Measurements from ENCODE around the gene ESR1. TPM values are rescaled to one million over a fixed set of nuclear protein-coding genes. Genes with fewer than 3 reads are reported as not detected.
"Not testable (repeated sequence)": the region's sequence is repeated elsewhere in the genome, so short reads cannot be mapped to it uniquely, and the experiment has no call there.

The ESR1 gene
- total RNA-seq, 1 donor from 2014 or later = 1.9 TPM

DNA sequence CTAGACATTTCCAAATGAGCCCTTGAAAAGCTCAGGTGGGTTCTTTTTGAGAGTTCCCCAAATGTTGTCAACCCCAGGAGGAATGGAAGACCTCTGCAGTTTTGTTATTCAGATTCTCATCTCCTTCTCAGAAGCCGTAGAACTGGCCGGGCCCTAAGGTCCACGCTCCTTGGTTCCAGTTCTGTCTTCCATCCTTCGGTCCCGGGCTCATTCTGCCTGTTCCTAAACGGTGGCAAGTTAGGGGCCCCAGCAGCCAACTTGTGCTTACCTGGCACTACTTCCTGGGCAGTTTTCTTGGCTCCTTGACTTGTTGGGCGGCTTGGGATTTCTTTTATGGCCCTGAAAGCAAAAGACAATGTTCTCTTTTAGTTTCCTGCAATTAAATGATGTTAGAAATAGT is 6.4 kb downstream of the ESR1 start:
- no peak for DNase-seq (ENCODE audit: low spot score)

DNA sequence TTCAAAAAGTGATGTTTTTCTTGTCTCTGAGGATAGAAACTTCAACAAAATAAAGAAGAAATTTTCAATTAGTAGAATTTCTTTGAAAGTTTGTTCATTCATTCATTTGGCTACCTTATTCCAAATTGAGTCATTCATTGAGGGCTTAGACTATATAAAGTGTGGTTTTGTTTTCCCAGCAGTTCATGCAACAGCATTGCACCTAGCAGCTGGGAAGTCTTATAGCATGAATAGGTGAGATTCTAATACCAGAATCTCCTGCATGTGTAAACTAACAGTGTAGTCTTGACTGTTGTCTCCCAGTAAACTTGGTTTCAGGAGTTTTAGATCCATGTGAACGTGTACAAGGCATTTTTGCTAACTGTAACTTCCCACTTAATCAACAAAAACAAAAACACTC is 7.1 kb downstream of the ESR1 start:
- DNase-seq (ENCODE audit: low spot score) = no peak

DNA sequence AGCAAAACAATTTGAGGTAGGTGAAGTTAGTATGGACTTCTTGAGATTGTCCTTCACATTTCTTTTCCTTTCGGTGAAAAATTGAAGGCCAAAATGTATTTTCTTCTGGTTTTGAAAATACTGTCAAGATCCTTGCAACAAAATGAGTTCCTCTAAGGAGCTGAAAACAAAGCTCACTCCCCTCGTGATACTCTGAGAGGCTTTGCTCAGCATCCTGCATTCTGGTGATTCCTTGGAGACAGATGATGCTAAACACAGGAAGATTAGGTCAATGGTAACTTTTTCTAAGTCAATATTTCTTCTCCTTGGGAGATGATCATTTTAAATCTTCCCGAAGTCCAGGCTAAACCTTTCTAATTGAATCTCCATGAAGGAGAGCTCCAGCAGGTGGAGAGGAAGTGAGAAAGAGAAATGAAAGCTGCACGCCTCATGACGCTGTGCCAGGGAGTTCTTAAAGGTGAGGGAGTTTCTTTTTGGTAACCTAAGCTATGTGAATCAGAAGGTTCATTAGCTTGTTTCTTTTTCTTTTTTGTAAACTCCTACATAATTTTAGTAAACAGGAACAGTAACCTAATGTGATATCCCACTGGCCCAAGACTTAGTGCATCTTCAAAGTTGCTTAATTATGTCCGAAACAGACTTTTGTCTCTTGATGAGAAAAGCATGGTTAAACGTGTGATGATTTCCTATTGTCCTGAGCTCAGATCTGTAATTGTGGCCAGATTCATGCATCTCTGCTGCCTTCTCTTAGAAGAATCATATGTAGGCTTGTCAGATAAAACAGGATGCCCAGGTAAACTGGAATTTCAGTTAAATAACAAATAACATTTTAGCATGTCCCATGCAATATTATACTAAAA is 15.0 kb downstream of the ESR1 start:
- no peak for DNase-seq (ENCODE audit: low spot score)

DNA sequence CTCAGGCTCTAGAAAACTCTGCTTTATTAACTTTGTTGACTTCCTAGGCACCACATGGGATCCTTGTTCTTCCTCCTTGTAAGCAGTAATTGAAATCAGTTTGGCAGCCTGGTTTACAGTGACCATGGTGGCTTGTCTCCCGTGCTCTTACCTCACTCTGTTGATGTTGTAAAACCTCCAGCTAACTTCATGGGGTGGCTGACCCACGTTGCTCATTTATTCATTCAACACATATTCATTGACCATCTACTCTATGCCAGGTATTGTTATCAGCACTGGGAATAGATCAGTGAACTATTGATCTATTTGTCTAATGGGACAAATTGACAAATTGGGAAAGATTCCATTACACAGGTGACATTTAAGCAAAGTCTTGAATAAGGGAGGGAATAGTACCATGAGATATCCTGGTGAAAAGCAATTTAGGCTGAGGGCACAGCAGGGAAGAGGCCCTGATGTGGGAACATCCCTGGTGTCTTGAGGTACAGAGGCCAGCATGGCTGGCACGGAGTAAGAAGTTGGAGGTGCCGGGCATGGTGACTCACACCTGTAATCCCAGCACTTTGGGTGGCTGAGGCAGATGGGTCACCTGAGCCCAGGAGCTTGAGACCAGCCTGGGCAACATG is 19.1 kb downstream of the ESR1 start:
- DNase-seq (ENCODE audit: low spot score) = no peak

DNA sequence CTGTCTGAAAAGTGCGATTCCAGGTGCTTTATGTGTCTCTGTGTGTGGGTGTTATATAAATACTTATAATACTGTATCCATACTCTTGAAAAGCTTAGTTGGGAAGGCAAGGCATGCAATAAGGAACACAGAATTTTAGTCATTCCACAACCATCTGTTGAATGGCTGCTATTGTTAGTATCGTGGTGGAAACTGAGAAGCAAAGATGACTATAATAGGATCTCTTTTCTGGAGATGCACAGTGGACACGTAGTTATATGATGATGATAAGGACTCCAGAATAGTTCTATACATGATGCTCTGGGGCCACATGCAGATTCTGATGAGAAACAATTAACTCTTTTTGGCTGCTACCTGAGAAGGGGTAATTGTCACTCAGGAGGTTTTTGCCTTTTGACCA is 25.2 kb downstream of the ESR1 start:
- DNase-seq (ENCODE audit: low spot score) = no peak

DNA sequence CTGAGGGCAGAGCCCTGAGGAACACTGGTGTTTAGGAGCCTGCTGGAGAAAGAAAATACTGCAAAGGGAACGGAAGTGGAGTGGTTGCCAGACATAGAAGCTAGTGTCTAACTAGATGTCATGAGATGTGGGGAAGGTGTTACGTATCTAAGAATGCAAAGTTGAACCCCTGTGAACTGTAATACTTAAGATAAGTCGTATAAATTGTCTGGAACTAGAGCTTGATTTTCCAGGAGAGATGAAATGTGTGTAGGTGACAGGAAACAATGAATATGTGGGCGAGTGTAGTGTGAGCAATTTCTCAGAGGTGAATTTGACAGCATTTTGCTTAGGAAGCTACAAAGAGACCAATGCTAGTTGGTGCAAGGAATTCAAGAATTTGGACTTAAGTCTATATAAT is 27.9 kb downstream of the ESR1 start:
- DNase-seq (ENCODE audit: low spot score) = no peak

DNA sequence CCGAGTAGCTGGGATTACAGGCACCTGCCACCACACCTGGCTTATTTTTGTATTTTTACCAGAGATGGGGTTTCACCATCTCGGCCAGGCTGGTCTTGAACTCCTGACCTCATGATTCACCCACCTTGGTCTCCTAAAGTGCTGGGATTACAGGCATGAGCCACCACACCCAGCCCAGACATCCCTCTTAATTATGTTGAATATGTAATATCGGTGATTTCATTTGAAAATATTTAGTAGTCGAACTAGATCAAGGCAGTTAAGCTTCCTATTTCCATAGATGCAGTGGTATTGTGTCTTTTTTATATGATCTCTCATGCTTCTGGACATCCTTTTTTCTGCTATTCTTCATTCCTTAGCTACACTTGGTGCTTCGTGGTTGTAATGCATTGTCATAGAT is 29.7 kb downstream of the ESR1 start:
- DNase-seq (ENCODE audit: low spot score) = no peak

DNA sequence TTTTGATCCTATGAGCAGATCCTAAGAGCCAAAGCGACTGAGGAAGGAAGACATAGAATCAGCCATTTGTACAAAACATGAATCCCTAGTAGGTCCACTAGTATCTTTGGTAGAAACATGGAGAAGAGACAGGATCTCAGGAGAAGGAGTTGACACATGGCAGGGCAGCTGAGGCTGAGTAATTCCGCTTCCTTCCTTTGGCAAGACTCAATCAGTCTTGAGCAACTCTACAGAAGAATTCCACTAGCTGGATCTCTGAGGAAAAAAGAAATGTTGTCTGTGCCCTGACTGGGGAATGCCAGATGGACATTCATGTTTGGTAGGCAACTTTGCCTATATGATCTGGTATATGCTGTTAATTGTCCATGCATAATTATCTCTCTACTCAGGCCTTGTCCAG is 35.3 kb downstream of the ESR1 start:
- no peak for DNase-seq (ENCODE audit: low spot score)

DNA sequence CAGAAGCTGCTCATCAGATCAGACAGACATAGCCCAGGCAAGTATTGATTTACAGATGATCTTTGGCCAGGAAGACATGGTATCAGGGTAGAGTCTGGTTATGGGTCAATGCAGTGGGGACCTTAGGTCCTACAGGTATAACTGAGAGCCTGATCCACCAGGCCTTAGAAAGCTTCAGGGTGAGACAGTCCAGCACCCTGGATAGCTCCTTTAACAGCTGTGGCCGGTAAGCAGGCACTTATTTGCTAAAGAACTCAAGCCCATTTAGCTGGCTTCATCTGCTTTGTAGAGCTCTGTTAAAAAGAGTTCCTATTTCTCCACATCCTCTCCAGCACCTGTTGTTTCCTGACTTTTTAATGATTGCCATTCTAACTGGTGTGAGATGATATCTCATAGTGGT is 39.6 kb downstream of the ESR1 start:
- DNase-seq (ENCODE audit: low spot score) = no peak

DNA sequence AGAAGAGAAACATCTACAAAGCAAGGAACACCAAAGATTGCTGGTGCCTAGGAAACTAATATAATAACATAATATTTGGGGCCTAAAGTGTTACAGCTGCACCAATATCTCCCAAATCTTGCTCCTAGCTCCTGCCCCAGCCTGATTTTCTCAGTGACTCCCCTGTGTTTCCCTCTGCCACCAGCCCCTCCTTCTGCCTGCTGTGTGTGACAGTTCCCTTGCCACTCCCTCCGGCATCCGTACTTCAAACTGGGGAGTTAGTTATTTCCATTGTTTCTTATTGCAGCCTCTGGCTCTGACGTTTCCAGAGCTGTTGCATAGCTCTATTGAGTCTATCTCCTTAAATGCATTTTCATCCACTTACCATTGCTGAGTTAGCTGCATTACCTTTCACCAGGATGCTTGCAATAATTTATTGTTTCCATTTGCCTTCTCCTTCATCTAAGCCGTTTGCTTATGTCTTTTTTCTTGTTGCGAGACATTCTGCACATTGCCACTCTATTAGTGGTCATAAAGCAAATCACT is 43.1 kb downstream of the ESR1 start:
- DNase-seq (ENCODE audit: low spot score) = no peak

DNA sequence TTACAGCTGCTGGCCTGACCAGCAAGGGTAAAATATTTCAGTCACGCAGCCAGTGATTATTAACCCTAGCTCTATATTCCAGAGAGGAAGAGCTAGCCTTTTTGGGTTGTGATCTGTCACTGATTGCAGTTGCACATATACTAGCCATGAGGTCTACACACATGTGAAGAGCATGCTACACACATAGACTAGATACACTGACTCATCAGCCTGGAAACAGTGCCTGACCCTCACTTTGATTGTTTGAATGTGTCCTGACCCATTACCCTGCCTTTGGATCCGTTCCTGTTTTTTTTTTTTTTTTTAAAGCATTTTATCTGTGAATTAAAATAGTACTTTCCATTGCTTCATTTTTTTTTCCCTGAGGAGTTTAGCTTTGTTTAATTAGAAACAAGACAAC is 50.8 kb downstream of the ESR1 start:
- DNase-seq (ENCODE audit: low spot score) = no peak

DNA sequence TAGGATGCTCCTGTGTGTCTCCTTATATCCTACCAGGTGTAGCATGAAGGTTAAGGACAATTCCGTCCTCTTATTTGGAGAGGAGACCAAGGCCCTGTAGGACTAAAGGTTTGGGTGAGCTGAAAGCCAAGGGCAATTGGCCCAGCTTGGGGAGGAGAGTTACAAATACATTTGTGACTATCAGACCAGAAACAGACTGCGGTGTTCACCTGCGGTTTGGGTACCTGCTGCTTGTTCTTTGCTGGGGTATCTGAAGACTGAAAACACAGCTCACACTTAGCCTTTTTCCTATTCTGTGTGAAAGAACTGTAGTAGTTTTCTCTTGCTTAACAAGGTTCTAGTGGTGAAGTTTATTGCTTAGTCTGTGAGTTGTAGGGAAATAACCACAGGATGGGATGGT is 55.0 kb downstream of the ESR1 start:
- no peak for DNase-seq (ENCODE audit: low spot score)

DNA sequence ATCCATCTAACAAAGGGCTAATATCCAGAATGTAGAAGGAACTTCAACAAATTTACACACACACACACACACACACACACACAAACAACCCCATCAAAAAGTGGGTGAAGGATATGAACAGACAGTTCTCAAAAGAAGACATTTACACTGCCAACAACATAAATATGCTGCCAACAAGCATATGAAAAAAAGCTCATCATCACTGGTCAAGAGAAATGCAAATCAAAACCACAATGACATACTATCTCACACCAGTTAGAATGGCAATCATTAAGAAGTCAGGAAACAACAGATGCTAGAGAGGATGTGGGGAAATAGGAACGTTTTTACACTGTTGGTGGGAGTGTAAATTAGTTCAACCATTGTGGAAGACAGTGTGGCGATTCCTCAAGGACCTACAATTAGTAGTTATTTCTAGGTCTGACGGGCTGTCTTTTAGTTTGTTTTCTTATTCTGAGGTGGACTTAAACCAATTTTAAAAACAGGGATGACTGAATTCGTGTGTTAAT is 59.9 kb downstream of the ESR1 start:
- not testable (repeated sequence) for DNase-seq (ENCODE audit: low spot score)

DNA sequence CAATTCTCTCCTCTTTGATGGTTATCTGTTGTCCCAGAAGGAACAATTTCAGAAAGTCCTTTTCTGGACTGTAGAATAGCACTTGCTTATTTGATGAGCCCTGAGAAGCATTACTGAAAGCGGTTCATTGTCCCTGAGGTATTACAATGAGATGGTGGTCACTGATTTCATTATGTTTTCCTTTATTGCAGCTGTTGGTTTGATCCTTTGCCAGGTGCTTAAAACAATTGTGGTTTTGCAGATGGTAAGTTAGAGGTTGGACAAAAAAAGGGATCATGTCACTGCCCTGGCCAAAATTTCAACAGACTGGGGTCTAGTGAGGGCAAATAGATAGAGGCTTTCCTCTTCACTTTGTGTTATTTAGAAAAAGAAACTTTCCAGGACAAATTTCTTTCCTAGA is 61.9 kb downstream of the ESR1 start:
- no peak for DNase-seq (ENCODE audit: low spot score)

DNA sequence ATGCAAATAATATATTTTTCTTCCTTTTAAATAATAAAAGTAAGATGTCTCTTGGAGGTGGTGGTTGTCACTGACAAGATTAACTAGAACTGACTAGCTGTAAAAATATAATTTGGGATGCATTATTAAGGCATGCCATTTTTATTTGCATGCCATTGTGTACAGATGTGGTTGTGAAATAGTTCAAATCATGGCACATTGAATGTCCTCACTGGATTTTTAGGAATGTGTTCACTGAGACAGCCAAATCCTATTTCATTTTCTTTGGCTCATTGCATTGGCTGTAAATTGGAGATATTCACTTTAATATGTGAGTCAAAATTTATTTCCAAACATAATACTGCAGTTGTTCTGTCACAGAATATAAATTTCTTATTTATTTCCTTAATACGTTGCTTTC is 62.3 kb downstream of the ESR1 start:
- DNase-seq (ENCODE audit: low spot score) = no peak

DNA sequence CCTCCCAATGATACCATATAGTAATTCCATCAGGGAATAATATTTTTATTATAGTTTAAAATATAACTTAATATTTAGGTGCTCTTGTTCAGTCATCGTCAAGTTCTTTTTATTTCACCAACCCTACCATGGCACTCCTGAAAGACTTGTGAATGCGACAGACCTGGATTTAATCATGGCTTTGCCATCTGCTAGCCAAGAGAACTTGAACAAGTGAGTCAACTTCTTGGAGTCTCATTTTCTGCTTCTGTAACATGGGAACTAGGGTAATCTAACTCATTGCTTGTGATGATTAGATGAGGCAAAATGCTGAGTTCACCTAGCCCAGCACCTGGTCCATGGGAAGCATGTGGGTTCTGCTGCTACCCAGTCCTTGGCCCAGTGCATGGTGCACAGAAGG is 62.9 kb downstream of the ESR1 start:
- no peak for DNase-seq (ENCODE audit: low spot score)

DNA sequence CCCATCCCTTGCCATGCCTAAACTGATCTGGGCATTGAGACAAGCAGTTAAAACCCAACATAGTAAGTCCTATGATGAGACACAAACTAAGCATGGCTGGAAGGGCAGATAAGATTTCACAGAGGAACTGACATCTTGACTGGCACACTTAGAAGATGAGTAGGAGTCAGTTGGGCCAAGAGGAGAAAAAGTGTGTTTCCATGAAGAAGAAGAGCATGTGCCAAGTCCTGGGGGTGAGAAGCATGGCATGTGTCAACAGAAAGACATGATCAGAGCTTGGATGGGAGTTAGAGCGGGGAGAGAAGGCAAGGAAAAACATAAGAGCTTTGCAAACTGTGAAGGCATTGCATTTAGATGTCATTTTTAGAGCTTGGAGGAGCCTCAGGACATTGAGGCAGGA is 68.0 kb downstream of the ESR1 start:
- DNase-seq (ENCODE audit: low spot score) = no peak

DNA sequence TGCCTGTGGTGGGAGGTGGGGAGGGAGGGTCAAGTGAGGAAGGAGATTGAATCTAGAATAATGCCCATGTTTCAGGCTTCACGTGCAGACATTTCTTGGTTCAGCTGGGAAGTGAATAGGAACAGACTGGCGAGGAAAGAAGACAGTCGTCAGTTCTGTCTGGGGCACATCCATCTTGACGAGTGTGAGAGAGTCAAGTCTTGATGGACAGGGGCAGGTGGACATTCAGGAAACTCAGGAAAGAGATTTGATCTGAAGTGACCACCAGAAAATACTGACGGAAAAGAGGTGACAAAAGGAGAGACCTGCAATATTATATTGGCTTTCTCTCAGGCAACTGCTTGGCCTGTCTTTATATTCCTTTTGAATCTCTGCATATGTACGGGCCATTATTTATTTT is 68.6 kb downstream of the ESR1 start:
- DNase-seq (ENCODE audit: low spot score) = no peak

DNA sequence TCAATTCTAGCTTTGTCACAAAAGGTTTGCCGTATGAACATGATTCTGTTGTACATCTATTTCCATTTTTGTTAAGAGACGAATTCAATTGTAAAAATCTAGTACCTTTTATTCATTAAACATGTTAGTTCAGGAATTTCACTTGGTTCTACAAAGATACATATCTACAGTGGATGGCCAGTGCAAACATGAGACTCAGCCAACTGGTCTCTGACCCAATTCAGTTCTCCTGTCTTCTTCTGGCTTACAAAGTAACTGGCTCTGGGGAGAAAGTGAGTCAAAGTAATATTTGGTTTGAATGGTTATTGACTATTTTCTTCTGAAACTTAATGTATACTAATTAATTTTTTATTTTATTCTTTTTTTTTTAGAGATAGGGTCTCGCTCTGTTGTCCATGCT is 70.0 kb downstream of the ESR1 start:
- no peak for DNase-seq (ENCODE audit: low spot score)

DNA sequence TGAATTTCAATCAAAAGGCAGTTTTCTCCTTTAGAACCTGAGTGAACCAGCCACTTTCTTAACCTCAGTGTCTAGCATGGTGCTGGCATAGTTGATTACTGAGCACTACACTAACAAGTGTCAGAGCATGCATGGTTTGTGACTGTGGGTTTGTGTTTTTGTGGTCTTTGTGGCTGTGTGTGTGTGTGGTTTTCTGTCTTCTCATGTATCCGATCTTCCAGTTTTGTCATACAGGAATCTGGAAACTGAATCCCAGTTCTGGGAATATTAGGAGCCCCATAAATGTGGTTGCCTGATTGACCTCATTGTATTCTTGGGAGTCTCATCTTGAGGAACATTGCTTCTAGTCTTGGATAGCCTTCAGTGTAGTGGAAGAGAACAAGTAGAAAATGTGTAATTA is 73.7 kb downstream of the ESR1 start:
- no peak for DNase-seq (ENCODE audit: low spot score)

DNA sequence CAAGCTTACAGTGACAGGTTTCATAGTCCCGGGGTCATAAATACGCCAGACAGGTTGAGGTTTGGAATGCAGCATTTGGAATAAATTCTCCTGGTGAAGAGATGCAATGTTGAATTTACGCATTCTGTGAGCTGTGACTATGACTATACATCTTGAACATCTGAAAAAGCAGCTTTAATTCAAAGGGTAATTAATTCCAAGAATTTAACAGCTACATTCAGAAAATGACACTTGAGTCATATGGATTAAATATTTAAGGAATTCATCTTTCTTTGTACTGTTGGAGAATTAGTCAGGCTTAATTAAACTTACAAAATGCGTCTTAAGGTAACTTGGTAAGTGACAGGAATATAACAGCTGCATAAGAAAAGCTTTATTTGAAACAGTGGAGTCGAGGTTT is 74.7 kb downstream of the ESR1 start:
- no peak for DNase-seq (ENCODE audit: low spot score)

DNA sequence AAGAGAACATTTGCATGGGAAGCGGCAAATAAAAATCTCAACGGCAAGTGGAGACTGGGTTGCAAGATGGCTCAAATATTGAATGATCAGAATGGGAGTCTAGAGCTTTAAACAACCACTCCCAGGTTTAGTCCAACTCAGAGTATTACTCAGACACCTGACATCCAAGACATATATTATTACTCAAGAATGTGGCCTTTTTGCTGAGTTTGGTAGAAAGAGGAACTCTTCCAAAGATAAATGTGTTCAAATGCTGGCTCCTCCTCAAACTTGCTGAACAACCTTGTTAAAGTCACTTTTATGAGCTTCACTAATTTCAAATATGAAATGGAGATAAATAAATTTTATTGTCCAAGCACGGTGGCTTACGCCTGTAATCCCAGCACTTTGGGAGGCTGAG is 77.8 kb downstream of the ESR1 start:
- no peak for DNase-seq (ENCODE audit: low spot score)

DNA sequence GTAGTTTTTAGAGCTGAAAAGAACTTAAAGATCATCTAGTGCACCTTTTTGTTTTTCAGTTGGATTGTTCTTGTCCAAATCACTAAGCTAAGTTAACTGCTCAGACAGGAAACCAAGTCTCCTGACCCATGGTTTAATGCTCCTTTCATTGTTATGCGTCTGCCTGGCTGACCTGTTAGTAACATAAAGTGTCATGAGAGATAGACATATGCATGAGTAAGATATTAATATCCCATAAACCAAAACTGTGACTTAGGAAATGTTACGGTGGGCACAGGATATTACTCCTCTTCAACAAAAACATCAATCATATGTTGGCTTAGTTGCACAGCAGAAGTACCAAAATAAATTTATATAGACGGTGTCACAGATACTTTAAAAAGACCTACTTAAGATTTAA is 84.0 kb downstream of the ESR1 start:
- DNase-seq (ENCODE audit: low spot score) = no peak

Measured in mucosa of gallbladder (tissue), 1 donor.